DLD1 (cell line): ENCODE measurements around the gene PTPRN2.

Experiments used
- in situ Hi-C: cut with HindIII; loops from 2 replicates; pipeline ENCODE4 v1.10.0; 2017; ENCODE audit warnings: low sequenced_read_pairs

The PTPRN2 gene

GRCh38 chr7:158603773-158604755 lies 16.4 kb upstream of the PTPRN2 start:
- in situ Hi-C loops, result no loop called here

DNA sequence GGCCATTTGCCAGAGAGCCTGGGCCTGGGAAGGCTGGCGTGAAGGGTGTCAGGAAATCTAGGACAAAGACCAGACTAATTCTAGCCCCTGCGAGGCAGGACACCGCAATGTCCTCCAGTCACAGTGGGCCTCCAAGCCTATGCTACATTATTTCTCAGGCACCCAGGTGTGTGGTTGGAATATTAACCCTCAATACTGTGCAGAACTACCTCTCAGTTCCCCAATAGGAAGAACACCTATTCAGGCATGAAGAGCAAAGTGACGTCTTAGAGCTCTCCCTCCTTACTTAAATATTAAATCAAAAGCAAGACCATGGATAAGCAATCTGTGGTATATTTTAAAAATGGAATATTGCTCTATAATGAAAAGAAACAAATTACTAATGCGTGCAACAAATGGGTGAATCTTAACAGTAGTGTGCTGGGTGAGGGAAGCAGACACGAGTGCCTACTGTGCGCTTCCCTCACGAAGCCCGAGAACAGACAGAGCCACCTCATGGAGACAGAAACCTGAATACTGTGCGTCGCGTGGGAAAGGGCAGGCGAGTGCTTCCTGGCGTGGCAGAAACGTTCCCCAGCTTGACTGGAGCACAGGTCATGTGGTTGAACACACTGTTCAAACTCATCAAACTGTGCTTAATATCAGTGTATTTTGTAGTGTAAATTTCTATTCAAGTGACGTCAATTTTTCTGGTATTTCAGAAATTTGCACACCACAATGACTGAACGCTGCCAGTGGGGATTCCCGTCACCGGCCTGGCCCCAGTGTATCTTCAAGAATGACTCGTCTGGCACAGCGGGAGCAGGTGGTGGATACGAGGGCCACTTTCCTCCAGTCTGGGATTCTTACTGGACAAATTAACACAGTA lies 15.5 kb upstream of the PTPRN2 start:
- in situ Hi-C loops, result no loop called here

DNA sequence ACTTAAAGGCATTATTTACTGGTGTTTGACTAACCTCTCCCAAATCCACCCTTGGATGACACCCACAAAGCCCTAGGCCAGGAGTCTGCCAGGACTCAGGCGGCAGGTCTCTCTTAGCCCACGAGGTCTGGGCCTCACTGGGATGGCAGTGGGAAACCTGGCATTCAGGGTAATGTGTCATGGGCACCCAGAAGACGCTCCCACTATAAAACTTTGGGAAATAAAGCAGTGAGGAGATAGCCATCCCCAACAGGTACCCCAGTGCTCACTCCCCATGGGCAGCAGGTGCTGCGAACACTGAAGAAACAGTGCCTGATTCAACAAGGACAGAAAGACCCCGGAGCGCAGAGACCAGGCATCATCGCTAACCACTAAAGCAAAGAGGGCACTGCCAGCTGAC lies 14.4 kb upstream of the PTPRN2 start:
- in situ Hi-C loops, result no loop called here

DNA sequence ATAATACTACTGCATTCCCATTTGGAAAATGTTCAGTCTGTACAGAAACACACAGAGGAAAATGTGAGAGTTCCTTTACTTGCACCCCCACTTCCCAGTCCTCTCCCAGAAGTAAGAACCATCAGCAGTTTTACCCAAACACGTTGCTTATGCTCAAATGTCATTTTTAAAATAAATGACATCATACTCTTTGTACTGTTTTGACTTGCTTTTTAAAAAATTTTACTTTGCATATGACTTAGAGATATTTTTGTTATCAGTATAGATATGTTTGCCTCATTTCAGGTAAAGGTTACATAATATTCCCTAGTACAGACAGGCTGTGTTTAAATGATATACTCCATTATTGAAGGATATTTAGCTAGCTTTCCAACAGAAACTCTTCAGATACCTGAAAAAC lies 13.5 kb upstream of the PTPRN2 start:
- in situ Hi-C loops, result no loop called here

GRCh38 chr7:158596745-158597144 lies 9.1 kb upstream of the PTPRN2 start:
- in situ Hi-C loops, result no loop called here

DNA sequence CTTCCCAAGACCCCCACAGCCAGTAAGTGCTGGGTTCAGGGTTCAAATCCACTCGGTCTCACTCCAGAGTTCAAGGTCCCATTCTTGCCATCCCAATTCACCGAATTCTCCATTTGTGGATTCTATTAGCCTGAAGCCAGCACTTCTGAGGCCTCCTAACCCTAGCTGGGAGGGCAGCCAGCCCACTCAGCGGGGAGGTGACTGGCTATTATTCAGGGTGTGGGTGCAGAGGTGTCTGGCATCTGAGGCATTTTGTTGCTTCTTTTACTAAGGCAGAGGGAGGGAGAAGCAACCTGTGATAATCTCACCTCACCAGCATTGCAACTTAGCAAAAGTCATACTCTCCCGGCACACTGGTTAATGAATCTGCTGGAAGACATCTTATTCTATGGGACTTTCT lies 8.7 kb upstream of the PTPRN2 start:
- in situ Hi-C loops, result no loop called here

GRCh38 chr7:158595068-158595467 lies 7.4 kb upstream of the PTPRN2 start:
- in situ Hi-C loops, result no loop called here

DNA sequence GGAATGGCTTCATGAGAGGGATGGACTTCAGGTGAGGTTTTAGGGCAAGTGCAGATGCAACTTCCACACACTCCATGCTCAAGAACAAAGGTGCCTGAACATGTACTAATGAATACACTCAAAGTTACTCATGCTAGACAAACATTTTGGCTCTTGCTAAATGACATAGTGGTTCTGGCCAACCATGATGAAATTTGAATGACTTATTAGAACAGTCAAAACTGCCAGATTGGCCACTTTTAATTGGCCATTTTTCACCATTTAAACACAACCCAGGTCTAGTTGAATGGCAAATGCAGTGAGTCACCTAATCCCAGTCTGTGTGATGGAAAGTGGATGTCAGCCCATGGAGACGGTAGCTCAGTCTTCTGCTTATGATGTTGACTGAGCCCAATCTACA lies 4.9 kb upstream of the PTPRN2 start:
- in situ Hi-C loops, result no loop called here

DNA sequence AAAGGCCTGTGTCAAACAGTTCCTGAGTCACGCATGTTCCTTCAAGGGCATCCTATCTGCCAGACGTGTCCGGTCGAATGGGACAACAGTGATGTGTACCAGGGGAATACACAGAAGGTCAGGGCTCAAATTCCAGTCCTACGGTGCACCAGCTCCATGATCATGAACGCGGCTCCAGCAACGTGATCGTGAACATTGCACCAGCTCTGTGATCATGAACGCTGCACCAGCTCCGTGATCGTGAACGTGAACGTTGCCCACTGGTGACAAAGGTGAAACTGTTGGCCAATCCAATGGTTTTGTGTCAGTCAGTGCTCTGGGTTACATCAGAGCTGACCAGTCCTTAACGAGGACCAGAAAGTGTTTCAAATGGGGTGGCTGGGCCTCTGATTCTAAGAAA lies 4.3 kb upstream of the PTPRN2 start:
- in situ Hi-C loops, result no loop called here

- in situ Hi-C loops, result no loop called here
Observed at GRCh38 chr7:158590181-158590530, 2.5 kb upstream of the PTPRN2 start.

- in situ Hi-C loops, result no loop called here
Observed at GRCh38 chr7:158589653-158590052, 2.0 kb upstream of the PTPRN2 start.

- in situ Hi-C loops, result no loop called here
Observed at GRCh38 chr7:158588878-158589442, 1.3 kb upstream of the PTPRN2 start.

DNA sequence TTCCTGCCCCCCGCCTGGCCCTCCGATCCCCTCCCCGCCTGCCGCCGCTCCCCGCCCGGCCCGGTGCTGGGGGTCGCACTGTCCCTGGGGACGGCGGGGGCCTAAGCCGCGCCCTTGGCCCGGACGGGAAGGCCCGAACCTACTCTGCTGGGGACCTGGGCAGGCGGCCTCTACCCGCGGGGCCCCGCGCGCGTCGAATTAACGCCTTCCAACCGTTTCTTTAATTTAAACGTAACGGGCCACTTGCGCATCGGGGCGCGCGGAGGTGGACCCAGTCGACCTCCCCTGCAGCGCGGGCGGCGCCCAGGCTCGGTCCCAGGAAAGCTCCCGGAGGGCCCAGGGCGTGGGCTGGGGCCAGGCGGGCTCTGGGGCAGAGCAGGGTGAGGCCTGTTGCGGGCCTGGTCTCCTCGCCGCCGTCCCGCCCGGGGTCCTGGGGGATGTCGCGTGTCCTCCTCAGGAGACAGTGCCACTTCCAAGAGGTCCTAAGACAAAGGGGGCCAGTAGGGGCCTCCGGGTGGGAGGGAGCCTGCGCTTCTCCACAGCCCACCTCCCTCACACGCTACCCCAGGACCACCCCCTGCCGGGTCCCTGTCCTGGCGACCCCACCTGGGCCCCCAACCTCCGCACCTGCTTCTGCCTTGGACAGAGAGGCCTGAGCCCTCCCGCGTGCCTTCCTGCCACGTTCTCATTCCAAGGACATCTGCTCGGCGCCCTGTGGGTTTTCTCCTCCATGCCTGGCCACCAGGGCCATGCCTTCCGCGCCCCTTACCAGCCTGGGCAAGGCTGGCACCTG lies 658 bp upstream of the PTPRN2 start:
- in situ Hi-C loops, result no loop called here

DNA sequence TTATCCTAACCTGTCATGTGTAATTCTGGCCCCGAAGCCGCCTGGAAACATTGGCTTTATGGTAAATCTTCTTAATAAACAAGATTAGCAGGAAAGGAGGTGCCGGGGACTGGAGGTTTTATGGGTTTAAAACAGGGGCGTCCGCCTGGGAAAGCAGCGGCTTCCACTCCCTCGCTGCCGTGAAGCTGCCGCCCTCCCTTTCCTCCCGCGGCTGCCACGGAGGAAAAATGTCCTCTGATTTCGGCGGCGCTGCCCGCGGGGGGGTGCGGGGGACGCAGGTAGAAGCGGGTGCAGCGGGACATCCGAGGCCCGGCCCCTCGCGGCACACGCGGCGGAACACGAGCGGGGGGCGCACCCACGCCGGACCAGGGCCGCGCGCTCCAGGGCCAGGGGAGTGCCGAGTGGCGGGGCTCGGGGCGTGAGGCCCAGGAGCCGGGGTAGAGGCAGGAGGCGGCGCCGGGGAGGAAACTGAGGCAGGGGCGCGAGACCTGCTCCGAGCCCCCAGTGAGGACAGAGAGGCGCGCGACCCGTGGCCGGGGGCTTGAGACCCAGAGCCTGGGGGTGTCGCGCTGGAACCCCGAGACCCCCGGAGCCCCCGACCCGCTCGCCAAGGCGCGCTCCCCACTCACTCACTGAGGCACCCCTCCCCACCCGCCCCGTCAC lies 993 bp downstream of the PTPRN2 start:
- in situ Hi-C loops, result no loop called here

GRCh38 chr7:158585721-158586498 lies 1.7 kb downstream of the PTPRN2 start:
- in situ Hi-C loops, result no loop called here

DNA sequence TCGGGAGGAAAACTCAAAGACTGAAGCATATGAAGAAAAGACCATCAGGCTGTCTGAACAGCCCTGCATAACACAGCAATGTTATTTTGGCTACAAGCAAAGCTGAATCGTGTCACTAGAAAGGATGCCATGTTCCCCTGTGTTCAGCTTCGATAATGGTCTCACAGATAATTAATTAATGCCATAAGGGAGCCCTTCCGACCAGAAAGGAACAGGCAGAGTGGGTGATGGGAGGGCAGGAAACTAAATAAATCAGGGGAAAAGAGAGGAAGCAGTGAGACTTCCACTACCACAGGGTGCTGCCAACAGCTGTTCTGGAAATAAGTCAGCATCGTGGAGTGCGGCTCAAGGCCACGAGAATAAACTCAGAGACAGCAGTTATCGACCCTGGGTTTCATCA lies 3.2 kb downstream of the PTPRN2 start:
- in situ Hi-C loops, result no loop called here

- in situ Hi-C loops, result no loop called here
Observed at GRCh38 chr7:158583810-158584209, 3.8 kb downstream of the PTPRN2 start.

GRCh38 chr7:158583143-158583542 lies 4.5 kb downstream of the PTPRN2 start:
- in situ Hi-C loops, result no loop called here

- in situ Hi-C loops, result no loop called here
Observed at GRCh38 chr7:158582089-158582456, 5.5 kb downstream of the PTPRN2 start.
